GM18499 (cell line): Measurements from ENCODE around the gene D2HGDH.
"Not testable (repeated sequence)": the region's sequence is repeated elsewhere in the genome, so short reads cannot be mapped to it uniquely, and the experiment has no call there.

Source experiments
- ATAC-seq: cut with Tn5 transposase; IDR thresholded peaks from one replicate; pipeline ENCODE4 v1.9.1; 2021; ENCODE audit warnings: moderate number of reproducible peaks; ENCODE audit not compliant: insufficient read depth, unreplicated experiment

Gene D2HGDH

GRCh38 chr2:241724975-241725870, 9.2 kb upstream of the D2HGDH start:
- ATAC-seq = no peak

- ATAC-seq = no peak
These were observed 8.0 kb upstream of the D2HGDH start for GRCh38 chr2:241726459-241726858.

- no peak for ATAC-seq
These were observed 6.4 kb upstream of the D2HGDH start for GRCh38 chr2:241728000-241728399.

- ATAC-seq = no peak
These were observed 5.8 kb upstream of the D2HGDH start for GRCh38 chr2:241728627-241729026.

- ATAC-seq = no peak
These were observed 4.6 kb upstream of the D2HGDH start for GRCh38 chr2:241729868-241730267.

- ATAC-seq = no peak
These were observed 3.6 kb upstream of the D2HGDH start for GRCh38 chr2:241730671-241731293.

GRCh38 chr2:241732513-241733186, 1.8 kb upstream of the D2HGDH start:
- ATAC-seq = not testable (repeated sequence)

GRCh38 chr2:241733391-241734207, 831 bp upstream of the D2HGDH start:
- ATAC-seq = no peak

- ATAC-seq = no peak
These were observed 293 bp upstream of the D2HGDH start for GRCh38 chr2:241734208-241734466.

- no peak for ATAC-seq
These were observed 1.7 kb downstream of the D2HGDH start for GRCh38 chr2:241736111-241736510.

- no peak for ATAC-seq
These were observed 3.7 kb downstream of the D2HGDH start for GRCh38 chr2:241738040-241738686.

GRCh38 chr2:241739177-241739576, 4.7 kb downstream of the D2HGDH start:
- no peak for ATAC-seq

- ATAC-seq = no peak
These were observed 5.2 kb downstream of the D2HGDH start for GRCh38 chr2:241739651-241740050.

GRCh38 chr2:241741016-241741415, 6.6 kb downstream of the D2HGDH start:
- ATAC-seq = no peak

- ATAC-seq = no peak
These were observed 8.0 kb downstream of the D2HGDH start for GRCh38 chr2:241742320-241742939.

- not testable (repeated sequence) for ATAC-seq
These were observed 8.6 kb downstream of the D2HGDH start for GRCh38 chr2:241743008-241743407.

- ATAC-seq = no peak
These were observed 9.2 kb downstream of the D2HGDH start for GRCh38 chr2:241743620-241744019.

- ATAC-seq = no peak
These were observed 9.8 kb downstream of the D2HGDH start for GRCh38 chr2:241744028-241744754.

- ATAC-seq = no peak
These were observed 10.8 kb downstream of the D2HGDH start for GRCh38 chr2:241745276-241745675.
